Large intestine (tissue), 3 donors: ENCODE results near the gene SELENOM. TPM values are rescaled to one million over a fixed set of nuclear protein-coding genes. Genes with fewer than 3 reads are reported as not detected.
"Not testable (repeated sequence)": the region's sequence is repeated elsewhere in the genome, so short reads cannot be mapped to it uniquely, and the experiment has no call there.

ENCODE experiments used
- DNase-seq, 2 donors: peaks; one replicate each; pipeline versions ENCODE4 v3.0.0 to v3.0.0-alpha.2; 2013
- H3K27ac ChIP-seq: one replicate; pipeline ENCODE4 v1.5.1; 2013; ENCODE audit warnings: low read length
- H3K27me3 ChIP-seq: 2 replicates; pipeline ENCODE4 v1.6.1; 2013; ENCODE audit warnings: low read length; ENCODE audit not compliant: control insufficient read depth, insufficient read depth
- H3K36me3 ChIP-seq: 2 replicates; pipeline ENCODE4 v1.6.1; 2013; ENCODE audit warnings: low read length; ENCODE audit not compliant: control insufficient read depth, insufficient read depth
- H3K4me1 ChIP-seq: one replicate; pipeline ENCODE4 v1.6.1; 2013; ENCODE audit warnings: low read length; ENCODE audit not compliant: control insufficient read depth, insufficient read depth
- H3K4me3 ChIP-seq: one replicate; pipeline ENCODE4 v1.5.1; 2013; ENCODE audit warnings: low read length
- H3K9me3 ChIP-seq: one replicate; pipeline ENCODE4 v1.6.1; 2013; ENCODE audit warnings: mild to moderate bottlenecking, low read depth, low read length, moderate library complexity; ENCODE audit not compliant: control insufficient read depth
- WGBS: methylation state at CpG from one replicate; pipeline ENCODE4 v1.1.5; 2013; ENCODE audit warnings: low lambda C conversion rate; ENCODE audit not compliant: insufficient coverage; 5-methylcytosine and 5-hydroxymethylcytosine counted together
- polyA plus RNA-seq: library from polyadenylated mRNA; unstranded; fragments of 120-200 nt; gene quantifications from one replicate; pipeline ENCODE4 v1.2.1, GENCODE V29; 2013

SELENOM gene
- polyA plus RNA-seq, 1 donor, result 52.7 TPM

GRCh38 chr22:31059663-31060062 lies 47.7 kb downstream of the SELENOM start:
- not testable (repeated sequence) for H3K4me3 ChIP-seq, H3K27me3 ChIP-seq, H3K36me3 ChIP-seq, H3K9me3 ChIP-seq
- peak in 1 of 2 donors; percentile 43 for DNase-seq
- H3K27ac ChIP-seq, result peak overlapping the region; percentile 55
- WGBS, result no CpG with 5 or more reads among the region's 6 CpGs
- peaks cover 42% of the 10 kb centered on the region for H3K4me1 ChIP-seq

GRCh38 chr22:31056986-31057599 lies 50.3 kb downstream of the SELENOM start:
- no peaks in the 10 kb centered on the region for H3K9me3 ChIP-seq
- H3K36me3 ChIP-seq, result no peaks in the 10 kb centered on the region
- peaks cover 34% of the 10 kb centered on the region for H3K4me1 ChIP-seq
- DNase-seq, result no peak
- H3K27me3 ChIP-seq, result no peaks in the 10 kb centered on the region
- peak overlapping the region; percentile 6 for H3K27ac ChIP-seq
- WGBS, result no CpG with 5 or more reads among the region's 5 CpGs
- no peak overlapping the region for H3K4me3 ChIP-seq

- DNase-seq, result peak; percentile 97
- no CpG with 5 or more reads among the region's 13 CpGs for WGBS
- peak overlapping the region; percentile 78 for H3K27ac ChIP-seq
- peaks cover 34% of the 10 kb centered on the region for H3K4me1 ChIP-seq
- H3K4me3 ChIP-seq, result no peak overlapping the region
- no peaks in the 10 kb centered on the region for H3K27me3 ChIP-seq
- H3K36me3 ChIP-seq, result no peaks in the 10 kb centered on the region
- H3K9me3 ChIP-seq, result no peaks in the 10 kb centered on the region
Observed at GRCh38 chr22:31055635-31056159, 51.7 kb downstream of the SELENOM start.

- no peak for DNase-seq
- Histone ChIP-seq H3K4me1 (peaks cover 34% of the 10 kb centered on the region), H3K36me3 (no peaks in the 10 kb centered on the region), H3K4me3 (no peak overlapping the region), H3K9me3 (no peaks in the 10 kb centered on the region), H3K27me3 (no peaks in the 10 kb centered on the region), H3K27ac (peak overlapping the region; percentile 78)
- WGBS, result no CpG with 5 or more reads among the region's 5 CpGs
Observed at GRCh38 chr22:31055117-31055634, 52.2 kb downstream of the SELENOM start.

Other genes starting within 250 kb of the SELENOM start
- gene MORC2, start 138.8 kb downstream of the SELENOM start, polyA plus RNA-seq, result 28.2 TPM
- 135 TPM for gene TUG1, start 138.3 kb downstream of the SELENOM start, polyA plus RNA-seq
- 96.3 TPM for gene SMTN, start 26.2 kb downstream of the SELENOM start, polyA plus RNA-seq
- 15.1 TPM for gene INPP5J, start 15.4 kb upstream of the SELENOM start, polyA plus RNA-seq
- gene PLA2G3, start 32.9 kb upstream of the SELENOM start, polyA plus RNA-seq, result 0.01 TPM
- 51.8 TPM for gene RNF185, start 52.6 kb upstream of the SELENOM start, polyA plus RNA-seq
- gene LIMK2, start 104.7 kb upstream of the SELENOM start, polyA plus RNA-seq, result 52.7 TPM
- gene PIK3IP1, start 184.9 kb upstream of the SELENOM start, polyA plus RNA-seq, result 13.9 TPM
- gene PATZ1, start 238.8 kb upstream of the SELENOM start, polyA plus RNA-seq, result 38.0 TPM